CD4-positive, alpha-beta T cell treated with Interleukin-12 subunit alpha and Interleukin-12 subunit beta, for 1 hour (primary cell): ENCODE data around the gene SRGAP2.
"Not testable (repeated sequence)": the region's sequence is repeated elsewhere in the genome, so short reads cannot be mapped to it uniquely, and the experiment has no call there.

ENCODE experiments used
- DNase-seq: peaks from one replicate; pipeline ENCODE4 v3.0.0-alpha.2; 2020

Gene SRGAP2

DNA sequence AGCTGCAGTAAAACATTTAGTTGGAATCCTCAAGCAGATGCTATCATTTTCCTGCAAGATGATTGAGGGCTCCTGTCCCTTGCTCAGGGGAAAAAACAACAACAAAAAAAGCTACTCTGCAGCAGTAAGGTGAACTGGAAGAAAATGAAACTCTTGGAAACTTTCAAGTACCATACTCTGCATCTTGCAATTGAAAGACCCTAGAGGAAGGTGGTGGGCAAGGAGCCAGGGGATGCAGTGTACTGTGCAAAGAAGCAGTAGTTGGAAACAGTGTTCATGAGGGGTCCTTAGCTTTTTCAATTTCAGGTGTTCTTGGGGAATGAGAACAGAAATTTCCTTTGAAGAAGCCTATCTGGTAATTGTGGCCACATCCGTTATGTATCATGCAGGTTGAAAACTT, 7.5 kb downstream of the SRGAP2 start:
- not testable (repeated sequence) for DNase-seq

DNA sequence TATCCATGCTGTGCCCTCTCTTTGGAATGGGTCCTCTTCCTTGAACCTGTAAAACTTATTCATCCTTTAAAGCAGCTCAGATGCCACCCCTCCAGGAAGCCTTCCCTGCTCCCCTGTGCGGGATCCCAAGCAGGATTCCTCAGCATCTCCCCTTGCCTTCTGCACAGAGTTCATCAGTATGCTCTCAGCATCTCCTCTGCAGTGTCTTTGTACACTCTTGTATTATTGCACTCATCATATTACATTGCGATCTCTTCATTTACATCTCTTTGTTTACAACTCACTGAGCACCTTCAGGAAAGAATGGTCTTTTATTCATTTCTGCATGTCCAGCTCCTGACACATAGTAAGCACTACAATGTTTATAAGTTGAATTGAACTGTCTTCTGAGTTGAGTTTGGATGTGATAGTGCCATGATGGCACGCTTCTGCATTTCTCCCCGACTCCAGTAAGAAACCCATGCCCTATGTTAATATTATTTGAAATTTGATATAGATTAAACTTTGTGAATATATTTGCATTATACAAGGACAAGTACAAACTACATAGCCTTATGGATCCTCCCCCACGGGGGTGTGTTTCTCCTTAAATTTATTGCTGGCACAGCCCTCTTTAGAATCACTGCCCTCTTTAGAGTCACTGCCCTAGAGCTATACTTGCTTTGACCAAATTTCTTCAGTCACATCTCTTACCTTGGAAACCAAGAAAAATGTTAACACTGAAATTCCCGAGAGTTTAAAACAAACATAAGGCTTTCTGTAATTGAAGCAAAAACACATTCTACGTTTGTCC, 12.5 kb downstream of the SRGAP2 start:
- DNase-seq: not testable (repeated sequence)

DNA sequence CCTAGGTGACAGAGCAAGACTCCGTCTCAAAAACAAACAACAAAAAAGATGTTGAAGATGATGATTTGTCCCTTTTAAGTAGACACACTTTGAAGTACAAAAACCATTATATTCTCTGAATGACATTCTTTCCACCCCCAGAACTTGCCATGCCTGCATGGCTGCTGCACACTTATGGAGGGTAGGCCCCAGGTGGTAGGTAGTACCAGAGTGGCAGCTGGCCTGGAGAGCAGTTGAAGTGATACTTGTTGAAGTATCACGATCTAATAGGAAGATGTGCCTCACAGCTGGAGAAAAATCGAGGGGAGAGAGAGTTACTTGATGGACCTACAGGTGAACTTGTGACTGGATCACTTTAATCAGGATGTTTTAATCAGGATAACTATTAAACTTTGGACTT, 14.9 kb downstream of the SRGAP2 start:
- DNase-seq: not testable (repeated sequence)

DNA sequence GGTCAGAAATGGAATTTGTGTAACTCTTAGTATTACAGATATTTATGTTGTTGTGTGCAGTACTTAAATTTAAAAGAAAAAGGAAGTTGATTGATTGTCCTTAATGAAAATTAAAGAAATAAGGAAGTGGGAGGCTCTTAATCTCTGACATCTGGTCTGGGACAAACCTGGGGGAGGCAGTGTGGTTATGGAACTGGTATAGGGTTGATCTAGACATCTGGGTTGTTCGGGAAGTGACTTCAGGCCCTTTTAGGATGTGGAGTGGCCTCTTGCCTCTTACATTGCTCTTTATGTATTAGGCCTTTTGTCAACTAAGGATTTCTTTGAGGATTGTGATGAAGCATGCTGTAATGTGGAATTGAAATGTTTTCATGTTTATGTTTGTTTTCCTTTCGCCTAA, 15.4 kb downstream of the SRGAP2 start:
- DNase-seq: not testable (repeated sequence)

DNA sequence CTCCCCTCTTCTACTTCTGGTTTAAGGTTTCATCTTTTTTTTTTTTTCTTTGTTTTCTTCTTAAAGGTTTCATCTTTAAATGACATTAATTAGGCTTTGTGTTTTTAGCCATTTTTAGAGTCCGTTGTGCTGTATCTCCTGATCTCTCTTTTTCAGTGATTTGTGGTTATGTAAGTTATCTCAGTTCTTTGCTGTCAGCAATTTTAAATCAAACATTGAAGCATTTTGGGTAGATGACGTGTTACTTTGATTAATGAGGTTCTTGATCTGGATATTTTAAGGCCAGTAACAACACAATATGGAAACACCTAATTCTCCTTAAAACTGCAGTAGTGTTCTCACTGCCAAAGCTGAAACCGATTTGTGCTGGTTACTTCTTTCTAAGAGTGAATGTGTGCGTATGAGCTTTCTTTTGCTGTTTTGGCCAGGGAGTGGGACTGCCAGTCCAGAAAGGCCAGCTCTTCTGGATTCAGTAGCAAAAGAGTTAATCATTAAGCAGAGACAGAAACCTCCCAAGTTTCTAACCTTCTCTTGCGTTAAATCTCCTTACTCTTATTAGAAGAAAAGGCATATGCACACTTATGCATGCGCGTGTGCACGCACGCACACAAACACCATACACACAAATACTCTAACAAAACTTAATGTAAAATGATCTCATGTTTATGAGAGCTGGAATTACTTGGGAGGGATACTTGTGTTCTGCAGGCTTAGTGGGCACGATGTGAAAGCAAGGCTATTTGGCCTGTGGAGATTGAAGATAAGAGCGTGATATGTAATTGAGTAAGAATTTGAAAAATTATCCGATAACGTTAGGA, 16.4 kb downstream of the SRGAP2 start:
- not testable (repeated sequence) for DNase-seq

DNA sequence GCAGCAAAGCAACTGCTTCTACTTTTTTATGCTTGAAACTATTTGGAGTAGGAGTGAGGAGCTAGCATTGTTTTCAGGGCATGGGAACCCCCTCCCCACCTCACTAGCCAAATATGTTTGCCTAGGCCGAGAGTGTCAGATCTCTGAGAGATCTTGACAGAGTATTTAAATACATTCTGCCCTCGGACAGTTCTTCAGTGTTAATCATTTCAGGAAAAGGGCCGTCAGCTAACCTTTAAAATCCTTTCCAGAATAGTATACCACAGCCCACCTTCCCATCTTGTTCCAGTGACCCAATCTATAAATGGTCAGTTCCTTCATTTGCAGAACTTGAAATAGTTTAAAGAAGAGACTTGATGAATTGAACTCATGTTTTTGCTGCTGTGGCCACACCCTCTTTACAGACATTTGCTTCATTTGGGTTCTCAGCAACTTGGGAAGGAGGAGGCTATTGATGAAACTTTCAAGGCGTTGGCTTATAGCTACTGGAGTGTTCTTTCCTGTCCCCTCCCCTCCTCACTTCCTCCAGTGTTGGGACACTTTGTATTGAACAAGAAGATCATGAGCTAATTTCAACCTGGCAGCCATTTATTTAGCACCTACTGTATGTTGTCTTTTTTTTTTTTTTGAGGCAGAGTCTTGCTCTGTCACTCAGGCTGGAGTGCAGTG, 17.1 kb downstream of the SRGAP2 start:
- not testable (repeated sequence) for DNase-seq

DNA sequence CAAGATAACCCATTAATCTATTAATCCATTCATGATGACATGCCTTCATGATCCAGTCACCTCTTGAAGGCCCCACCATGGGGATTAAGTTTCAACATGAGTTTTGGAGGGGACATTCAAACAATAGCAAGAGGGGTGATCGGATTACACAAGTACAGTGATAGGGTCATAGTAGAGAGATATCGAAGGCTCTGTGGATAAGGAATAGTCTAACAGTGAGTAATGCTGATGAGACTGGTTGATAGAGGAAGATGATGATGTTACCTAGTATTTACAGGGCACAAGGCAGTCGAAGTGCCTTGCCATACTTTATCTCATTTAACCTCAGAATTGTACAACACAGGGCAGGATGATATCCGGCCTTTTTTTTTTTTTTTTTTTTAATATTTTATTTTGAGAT, 18.2 kb downstream of the SRGAP2 start:
- not testable (repeated sequence) for DNase-seq

DNA sequence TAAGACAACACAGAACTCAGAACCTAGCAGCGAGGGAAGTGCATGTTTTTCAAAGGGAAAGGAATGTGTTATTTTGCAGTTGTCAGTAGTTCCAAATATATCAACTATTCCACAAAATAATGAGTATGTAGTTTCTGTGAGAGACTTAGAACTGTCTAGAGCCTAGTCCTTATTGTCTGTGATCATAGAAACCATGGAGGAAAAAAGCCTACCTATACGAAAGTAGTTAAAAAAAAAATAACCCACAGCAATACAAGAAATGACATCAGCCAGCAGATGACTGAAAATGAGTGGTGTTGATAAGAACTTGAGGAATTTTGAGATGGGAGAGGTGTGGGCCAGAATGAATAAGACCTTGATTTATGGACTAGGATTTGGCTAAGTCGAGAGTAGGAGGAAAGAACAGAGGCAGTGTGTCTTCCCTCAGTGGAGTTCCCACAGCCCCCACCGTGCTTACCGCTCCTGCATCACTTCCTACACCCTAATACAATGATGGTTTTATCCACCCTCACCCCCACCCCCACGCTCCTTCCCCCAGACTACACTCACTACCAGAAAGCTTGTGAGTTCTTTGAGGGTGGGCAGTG, 20.9 kb downstream of the SRGAP2 start:
- DNase-seq: not testable (repeated sequence)

DNA sequence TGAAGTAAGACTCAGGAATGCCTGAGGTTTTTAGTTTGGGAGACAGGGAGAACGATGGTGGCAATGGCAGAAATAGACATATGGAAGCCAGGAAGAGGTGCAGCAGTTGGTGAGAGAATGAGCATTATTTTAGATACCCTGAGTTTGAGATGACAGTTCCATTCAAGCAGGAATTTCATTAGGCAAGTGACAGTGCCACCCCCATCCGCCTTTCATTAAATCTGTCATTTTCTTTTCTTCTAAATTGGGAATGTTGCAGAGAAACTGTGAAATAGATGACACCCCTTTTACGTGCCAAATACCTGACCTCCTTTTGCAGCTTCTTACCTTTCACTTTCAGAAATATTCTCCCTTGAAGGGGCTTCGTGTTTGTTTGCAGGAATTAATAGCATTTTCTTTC, 22.0 kb downstream of the SRGAP2 start:
- not testable (repeated sequence) for DNase-seq

DNA sequence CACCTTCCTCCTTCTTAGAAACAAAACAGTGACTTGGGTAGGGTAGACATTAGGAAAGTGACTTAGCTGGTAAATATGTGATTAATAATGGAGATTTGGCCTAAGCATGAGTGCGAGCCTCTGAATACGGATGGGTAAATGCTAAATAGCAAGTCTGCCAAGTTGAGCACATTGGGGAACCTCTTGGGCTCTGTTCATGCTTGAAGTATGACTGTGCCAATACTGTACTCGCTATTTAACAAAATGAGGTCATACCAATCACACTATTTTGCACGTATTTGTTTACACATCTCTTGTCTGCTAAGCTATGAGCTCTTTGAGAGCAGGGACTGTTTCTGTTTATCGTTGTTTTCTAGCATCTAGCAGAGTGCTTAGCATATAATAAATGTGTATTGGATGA, 23.5 kb downstream of the SRGAP2 start:
- DNase-seq: not testable (repeated sequence)

DNA sequence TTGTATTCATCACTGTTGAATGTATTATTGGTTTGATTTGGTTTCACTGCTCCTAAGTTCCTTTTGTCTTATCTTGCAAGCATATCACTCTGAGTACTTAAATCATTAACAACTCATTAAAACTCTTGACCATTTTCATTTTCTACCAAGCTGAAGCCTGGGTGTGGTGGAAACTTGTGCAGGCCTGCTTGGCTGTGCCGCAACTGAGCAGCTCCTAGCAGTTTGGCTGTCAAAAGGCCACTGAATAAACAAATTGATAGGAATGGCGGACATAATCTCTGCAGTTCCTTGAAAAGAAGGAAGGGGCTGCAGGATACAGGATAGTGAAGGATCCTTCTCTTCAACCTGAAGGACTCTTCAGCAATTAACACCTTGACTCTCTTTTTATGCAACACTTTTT, 25.9 kb downstream of the SRGAP2 start:
- not testable (repeated sequence) for DNase-seq

DNA sequence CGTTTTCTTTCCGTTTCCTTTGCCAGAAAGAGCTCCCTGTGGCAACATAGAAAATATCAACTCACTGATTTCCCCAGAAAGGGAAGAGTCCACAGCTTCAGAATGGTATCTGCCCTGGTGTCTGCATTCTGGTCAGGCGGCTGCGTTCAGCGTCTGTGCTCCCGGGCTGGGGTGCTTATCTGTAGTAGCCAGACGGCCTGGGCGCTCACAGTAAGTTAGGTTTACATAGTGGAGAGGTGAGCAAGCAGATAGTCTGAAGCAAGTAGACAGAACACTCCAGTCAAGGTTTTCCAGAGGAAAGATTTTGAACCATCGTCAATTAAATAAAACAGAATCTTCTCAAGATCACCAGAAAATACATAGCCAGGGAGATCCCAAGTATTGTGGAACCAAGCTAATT, 28.6 kb downstream of the SRGAP2 start:
- DNase-seq: not testable (repeated sequence)

DNA sequence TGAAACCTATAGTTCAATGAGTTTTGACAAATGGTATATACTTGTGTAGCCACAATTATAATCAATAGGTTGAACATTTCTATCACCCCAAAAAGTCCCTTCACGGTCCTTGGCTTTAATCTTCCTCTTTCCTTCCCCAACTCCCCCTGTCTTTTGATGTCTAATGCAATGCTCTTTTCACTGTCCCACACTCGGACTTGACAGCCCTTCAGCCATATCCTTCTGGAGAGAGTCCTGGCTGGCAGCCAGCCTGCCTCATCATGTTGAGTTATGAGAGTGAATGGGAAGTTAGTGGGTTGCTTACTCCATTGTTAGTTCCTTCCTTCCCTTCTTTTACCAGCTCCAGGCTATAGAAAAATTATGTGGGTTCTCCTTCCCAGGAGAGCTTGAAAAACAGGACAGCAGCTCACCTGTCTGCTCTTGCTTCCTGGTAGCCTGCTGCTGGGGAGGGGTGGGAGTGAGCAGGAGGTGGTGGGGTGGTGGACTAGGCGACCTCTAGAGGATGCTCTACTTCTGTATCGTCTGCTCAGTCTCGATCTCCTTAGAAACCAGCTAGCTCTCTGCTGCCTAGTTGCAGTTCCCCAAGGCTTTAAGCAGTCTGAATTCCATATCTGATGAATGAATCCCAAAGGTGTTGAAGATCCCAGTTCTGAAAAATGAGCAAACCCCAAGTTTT, 29.8 kb downstream of the SRGAP2 start:
- DNase-seq: not testable (repeated sequence)

DNA sequence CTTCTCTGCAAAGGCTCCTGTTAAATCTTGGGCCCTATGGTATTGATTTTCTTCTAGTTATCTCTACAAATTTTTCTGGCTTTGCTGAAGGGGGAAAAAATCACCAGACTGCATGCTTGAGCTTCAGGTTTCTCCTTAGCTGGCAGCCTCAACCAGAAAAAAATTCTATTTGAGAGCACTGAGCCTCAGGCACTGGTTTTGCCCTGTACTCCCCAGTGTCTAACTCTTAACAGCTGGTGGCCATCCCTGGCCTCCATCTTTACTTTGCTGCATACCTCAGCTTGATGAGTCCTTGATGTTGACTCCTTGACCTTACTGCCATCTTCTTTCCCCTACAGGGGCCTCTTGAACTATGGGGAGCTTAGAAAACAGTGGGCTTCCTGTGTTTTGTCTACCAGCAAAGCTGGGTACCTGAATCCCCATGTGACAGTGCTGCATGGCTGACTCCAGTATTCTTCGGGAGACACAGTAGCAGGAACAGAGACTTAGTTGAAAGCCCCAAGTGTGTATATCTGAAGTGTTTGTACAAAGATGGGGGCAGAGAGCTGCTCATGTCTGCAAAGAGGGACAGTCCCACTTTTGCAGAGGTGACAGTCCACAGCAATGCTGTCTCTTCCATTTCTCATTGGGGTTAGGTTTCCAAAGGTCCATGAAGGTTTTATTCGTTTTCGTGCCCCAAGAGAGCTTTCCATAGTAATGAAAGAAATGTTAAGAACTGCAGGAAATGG, 31.0 kb downstream of the SRGAP2 start:
- not testable (repeated sequence) for DNase-seq

DNA sequence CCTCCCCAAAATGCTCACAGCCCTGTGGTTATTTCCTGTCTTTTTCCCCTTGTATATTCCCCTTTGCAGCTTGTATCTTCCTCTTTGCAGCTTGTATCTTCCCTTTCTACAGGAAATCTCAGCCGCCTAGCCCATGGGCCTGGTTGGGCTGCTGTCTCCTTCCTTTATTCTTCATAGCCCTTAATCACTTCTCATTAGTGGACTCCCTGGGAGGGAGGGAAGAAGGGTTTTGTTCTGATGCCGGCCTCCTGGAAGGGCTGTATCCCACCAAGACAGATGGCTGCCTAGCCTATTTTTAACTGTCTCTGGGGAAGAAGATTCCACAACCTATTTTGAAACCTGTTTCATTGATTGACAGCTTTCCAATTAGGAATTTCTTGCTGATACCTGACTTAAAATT, 31.8 kb downstream of the SRGAP2 start:
- not testable (repeated sequence) for DNase-seq

DNA sequence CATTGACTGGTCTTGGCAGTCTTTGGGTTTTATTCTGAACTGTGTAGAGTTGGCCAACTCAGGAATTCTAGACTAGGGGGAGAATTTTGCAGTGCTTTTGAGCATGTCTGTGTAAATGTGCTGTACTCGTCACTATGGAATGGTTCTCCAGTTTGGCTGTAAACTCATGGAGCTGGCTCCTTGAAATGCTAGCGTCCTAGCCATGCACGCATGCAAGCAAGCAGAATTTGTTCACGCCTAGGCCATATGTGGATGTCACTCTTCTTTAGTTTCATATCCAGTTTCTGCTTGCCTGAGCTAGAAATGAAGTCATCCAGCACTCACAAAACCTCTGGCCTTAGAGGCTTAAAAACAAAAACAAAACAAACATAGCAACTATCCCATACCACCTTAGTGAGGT, 36.9 kb downstream of the SRGAP2 start:
- peak; percentile 2 for DNase-seq

DNA sequence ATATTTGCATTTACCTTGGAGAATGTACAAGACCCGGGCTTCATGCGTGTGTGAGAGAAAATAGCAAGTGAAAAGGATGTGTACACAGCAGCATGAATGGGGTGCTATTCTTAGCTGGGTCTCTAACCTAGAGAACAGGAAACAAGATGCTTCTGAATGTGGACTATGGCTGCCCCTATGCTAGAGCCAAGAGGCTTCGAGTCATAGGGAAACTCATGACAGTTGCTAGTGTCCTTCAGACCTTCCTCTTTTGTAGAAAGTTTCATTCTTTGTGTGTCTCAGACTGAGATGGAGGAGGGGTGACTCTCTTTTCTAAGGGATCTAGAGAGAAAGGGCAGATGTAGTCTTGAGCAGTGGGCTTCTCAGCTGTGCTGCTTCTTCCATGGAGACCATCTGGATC, 40.0 kb downstream of the SRGAP2 start:
- not testable (repeated sequence) for DNase-seq

DNA sequence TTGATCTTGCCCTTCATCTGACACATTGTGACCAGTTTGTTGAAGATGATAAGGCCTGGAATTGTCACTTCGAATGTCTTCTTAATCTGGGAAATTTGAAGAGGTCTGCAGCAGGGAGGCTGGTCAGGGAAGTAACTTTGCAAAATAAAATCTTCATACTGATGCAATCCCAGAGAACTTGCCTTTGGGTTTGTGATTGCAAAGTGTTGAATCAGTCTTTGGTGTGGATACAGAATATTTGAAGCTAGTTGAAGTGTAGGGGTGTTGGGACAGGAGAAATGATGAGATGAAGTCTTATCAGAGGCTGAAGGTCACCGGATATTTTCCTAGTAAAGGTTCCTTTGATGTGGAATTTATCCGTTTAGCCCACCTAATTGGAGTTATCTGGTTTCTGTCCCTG, 42.1 kb downstream of the SRGAP2 start:
- DNase-seq: not testable (repeated sequence)

DNA sequence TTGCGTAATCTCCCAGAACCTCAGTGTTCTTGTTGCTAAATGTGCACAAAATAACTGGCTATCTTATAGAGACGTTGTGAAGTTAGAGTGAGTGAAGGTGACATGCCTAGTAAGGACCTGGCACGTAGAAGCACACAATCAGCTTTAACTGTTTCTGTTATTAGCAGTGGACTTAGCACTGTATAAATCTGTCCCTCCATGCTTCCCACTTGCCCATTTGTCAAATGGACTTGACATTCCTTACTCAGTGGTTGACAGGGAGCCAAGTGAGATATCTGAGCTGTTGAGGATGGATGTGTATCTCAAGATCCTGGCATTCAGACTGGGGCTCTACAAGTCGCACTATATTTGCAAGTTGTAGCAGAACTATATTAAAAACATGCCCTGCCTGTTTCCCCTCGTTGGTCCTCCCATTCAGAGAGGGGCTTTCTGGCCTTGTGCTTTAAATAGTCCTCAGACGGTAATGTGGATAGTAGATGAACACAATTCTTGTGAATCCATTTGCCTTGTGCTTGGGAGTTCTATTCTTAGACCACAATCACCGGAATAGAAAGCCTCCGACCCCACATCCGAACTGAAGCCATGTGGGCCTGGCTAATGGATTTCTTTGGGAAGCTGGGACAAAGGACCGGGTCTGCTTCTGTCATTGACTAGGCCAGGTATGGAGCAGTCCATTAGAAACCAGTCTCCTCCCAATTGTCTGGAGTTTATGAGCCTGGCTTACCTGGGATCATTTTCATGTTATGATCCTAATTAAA, 43.0 kb downstream of the SRGAP2 start:
- DNase-seq: not testable (repeated sequence)

DNA sequence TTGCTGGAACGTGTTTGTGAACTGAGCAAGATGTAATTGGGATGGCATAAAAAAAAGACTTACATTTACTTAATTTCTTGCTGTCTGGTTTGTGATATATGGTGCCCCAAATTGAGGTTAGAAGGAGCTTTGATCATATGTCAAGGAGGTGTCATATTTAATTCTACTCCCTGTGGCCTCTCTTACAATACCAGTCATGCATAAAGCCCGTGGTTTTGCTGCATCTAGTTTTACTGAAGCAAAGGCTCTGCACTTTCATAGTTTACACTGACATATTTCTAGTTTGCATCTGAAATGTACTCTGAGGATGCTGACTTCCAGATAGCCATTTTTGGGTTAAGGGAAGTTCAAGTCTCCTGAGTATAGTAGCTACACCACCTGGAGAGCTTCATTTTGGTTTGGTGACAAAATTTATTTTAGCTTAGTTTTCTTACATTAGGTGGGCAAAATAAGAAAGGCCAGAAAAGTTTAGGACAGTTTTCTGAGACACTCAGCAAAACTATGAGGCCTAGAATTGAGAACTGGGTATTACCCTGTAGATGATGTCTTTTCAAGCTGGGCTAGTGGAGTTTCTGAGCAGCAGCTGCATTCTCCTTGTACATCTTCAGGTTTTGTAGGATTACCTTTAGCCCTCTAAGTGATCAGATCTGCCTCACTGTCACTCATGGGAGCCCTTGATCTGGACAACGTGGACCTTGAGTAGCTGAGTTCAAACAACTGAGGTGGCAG, 47.8 kb downstream of the SRGAP2 start:
- not testable (repeated sequence) for DNase-seq
